ENCODE results near the gene CFL1.

CFL1 gene

GRCh38 chr11:65854161-65854592, 3.8 kb downstream of the CFL1 start:
- TF ChIP-seq CTCF (IDR thresholded peaks at IDR 0.05; ENCODE audit: low read depth, low read length, missing control alignments) = no peak
- no peak overlapping the region for H3K4me3 ChIP-seq (replicated peaks; ENCODE audit: low read depth, low read length)
- no peak for DNase-seq (ENCODE audit: extremely low read depth, low read depth)

- H3K4me3 ChIP-seq (replicated peaks; ENCODE audit: low read depth, low read length) = no peak overlapping the region
- no peak for DNase-seq (ENCODE audit: extremely low read depth, low read depth)
- no peak for TF ChIP-seq CTCF (IDR thresholded peaks at IDR 0.05; ENCODE audit: low read depth, low read length, missing control alignments)
These were observed 4.6 kb downstream of the CFL1 start for GRCh38 chr11:65853246-65853979.

GRCh38 chr11:65852508-65853245, 5.3 kb downstream of the CFL1 start:
- DNase-seq (ENCODE audit: extremely low read depth, low read depth) = no peak
- TF ChIP-seq CTCF (IDR thresholded peaks at IDR 0.05; ENCODE audit: low read depth, low read length, missing control alignments) = no peak
- H3K4me3 ChIP-seq (replicated peaks; ENCODE audit: low read depth, low read length) = no peak overlapping the region

GRCh38 chr11:65851811-65852507, 6.0 kb downstream of the CFL1 start:
- DNase-seq (ENCODE audit: extremely low read depth, low read depth) = no peak
- no peak overlapping the region for H3K4me3 ChIP-seq (replicated peaks; ENCODE audit: low read depth, low read length)
- TF ChIP-seq CTCF (IDR thresholded peaks at IDR 0.05; ENCODE audit: low read depth, low read length, missing control alignments) = no peak

- peak; percentile 74 for TF ChIP-seq CTCF (IDR thresholded peaks at IDR 0.05; ENCODE audit: low read depth, low read length, missing control alignments)
- no peak for DNase-seq (ENCODE audit: extremely low read depth, low read depth)
- H3K4me3 ChIP-seq (replicated peaks; ENCODE audit: low read depth, low read length) = no peak overlapping the region
These were observed 6.8 kb downstream of the CFL1 start for GRCh38 chr11:65851083-65851579.

GRCh38 chr11:65850217-65851082, 7.5 kb downstream of the CFL1 start:
- TF ChIP-seq CTCF (IDR thresholded peaks at IDR 0.05; ENCODE audit: low read depth, low read length, missing control alignments) = no peak
- no peak overlapping the region for H3K4me3 ChIP-seq (replicated peaks; ENCODE audit: low read depth, low read length)
- DNase-seq (ENCODE audit: extremely low read depth, low read depth) = no peak
